Right lobe of liver (tissue), 6 donors: ENCODE data around the gene PCDHB11. TPM values are rescaled to one million over a fixed set of nuclear protein-coding genes. Genes with fewer than 3 reads are reported as not detected.
"Not testable (repeated sequence)": the region's sequence is repeated elsewhere in the genome, so short reads cannot be mapped to it uniquely, and the experiment has no call there.

Experiments
- ATAC-seq, 4 donors: fragments of 200-7000 bp; cut with Tn5 transposase; one replicate each; pipeline ENCODE4 v1.9.1; 2020; ENCODE audit warnings: mild to moderate bottlenecking in 4 of 4, moderate library complexity in 4 of 4
- DNase-seq, 3 donors: peaks; one replicate each; pipeline ENCODE4 v3.0.0-alpha.2; 2020
- H3K27ac ChIP-seq, 3 donors: fragments of 200-600 bp; one replicate each; pipeline ENCODE4 v1.8.0; 2022
- H3K27me3 ChIP-seq, 2 donors: fragments of 200-600 bp; one replicate each; pipeline ENCODE4 v1.8.0; 2022
- H3K36me3 ChIP-seq, 4 donors: fragments of 200-600 bp; sonication (generic) in 1 of 4; one replicate each; pipeline versions ENCODE4 v1.5.1 to v1.8.0; 2017 to 2022; ENCODE audit warnings: control low read depth in 1 of 4
- H3K4me1 ChIP-seq, 4 donors: fragments of 200-600 bp; sonication (generic) in 1 of 4; one replicate each; pipeline versions ENCODE4 v1.5.1 to v1.8.0; 2017 to 2022; ENCODE audit warnings: control low read depth in 1 of 4
- H3K4me3 ChIP-seq, 3 donors: fragments of 200-600 bp; one replicate each; pipeline ENCODE4 v1.8.0; 2022
- H3K9me3 ChIP-seq, 4 donors: fragments of 200-600 bp; sonication (generic) in 1 of 4; one replicate each; pipeline versions ENCODE4 v1.5.1 to v1.8.0; 2017 to 2022; ENCODE audit warnings: control low read depth in 1 of 4
- CTCF ChIP-seq, 4 donors: fragments of 200-600 bp in 3 of 4; fragments of 450-650 bp in 1 of 4; IDR thresholded peaks; one replicate each; pipeline versions ENCODE4 v1.5.1 to v1.8.0; 2016 to 2022; ENCODE audit warnings: antibody characterized with exemption in 4 of 4, mild to moderate bottlenecking in 2 of 4
- POLR2A ChIP-seq: fragments of 450-650 bp; IDR thresholded peaks from one replicate; pipeline ENCODE4 v1.6.1; 2017; ENCODE audit warnings: antibody characterized with exemption, mild to moderate bottlenecking
- WGBS: methylation state at CpG from one replicate; pipeline ENCODE4 v1.1.6; 2018; ENCODE audit warnings: low coverage, low lambda C conversion rate; ENCODE audit not compliant: insufficient coverage; ENCODE audit errors: missing lambda C conversion rate; 5-methylcytosine and 5-hydroxymethylcytosine counted together
- intact Hi-C, 2 donors: fragments of 100-400 bp; cut with DNase I; formaldehyde crosslinking; loops; one replicate each; pipeline versions ENCODE4 v1.11.2 to v1.14.1; 2022
- long read RNA-seq: library from polyadenylated mRNA; unstranded; transcript quantifications from one replicate; pipeline ENCODE4 v2.0.0, GENCODE V29; 2019
- total RNA-seq, 6 experiments: library from RNA; depleted of rRNA in 2 of 6; stranded (reverse); fragments of >200 nt in 2 of 6; fragmentation: NEBNext Ultra II Directional in 3 of 6; extraction: Animal tissue kit (Norgen Biotek cat#: 25700) in 3 of 6; gene quantifications; one replicate each; pipeline versions ENCODE4 v1.1.0 to v1.2.4, GENCODE V29; 2016 to 2023
- donor health status: DM: no; HTN: yes; CAD: no.
- donor health status: DM: no; HTN: no; CAD: no.
- donor health status: DM: no; HTN: no; CAD: no.
- donor health status: DM: no; HTN: yes; CAD: no.
- donor health status: DM: no; HTN: yes; CAD: no.

PCDHB11 gene
- total RNA-seq: under 1 TPM in 5 of 6 experiments, not detected in 1; 0.06 to 0.44 (median 0.19) TPM
- long read RNA-seq: 0 reads

DNA sequence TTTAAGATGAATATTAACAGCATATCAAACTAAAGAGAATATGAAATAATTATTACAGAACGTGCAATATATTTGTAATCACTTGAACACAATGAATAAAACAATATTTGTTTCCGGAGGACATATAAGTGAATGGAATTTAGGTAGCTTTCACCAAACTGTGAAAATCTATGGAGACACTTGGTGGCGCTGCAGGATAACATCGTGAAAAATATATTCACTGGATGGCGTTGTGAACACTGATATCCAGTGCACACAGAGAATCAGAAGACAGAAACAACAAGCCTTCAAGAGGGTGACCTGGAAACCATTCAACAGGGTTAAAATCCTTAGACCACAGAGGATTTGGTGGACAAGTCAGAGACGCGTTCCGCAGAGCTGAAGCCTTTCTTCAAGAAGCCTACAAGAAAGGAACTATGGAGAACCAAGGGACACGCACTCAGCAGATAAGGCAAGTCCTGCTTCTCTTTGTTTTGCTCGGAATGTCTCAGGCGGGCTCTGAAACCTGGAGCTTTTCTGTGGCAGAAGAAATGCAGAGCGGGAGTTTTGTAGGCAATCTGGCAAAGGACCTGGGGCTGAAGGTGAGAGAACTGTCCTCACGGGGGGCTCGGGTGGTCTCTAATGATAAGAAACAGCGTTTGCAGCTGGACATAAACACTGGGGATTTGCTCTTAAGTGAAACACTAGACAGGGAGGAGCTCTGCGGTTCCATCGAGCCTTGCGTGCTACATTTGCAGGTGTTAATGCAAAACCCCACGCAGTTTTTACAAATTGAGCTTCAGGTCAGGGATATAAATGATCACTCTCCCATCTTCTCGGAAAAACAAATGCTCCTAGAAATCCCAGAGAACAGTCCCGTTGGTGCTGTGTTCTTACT, at the start of gene PCDHB11:
Gene PCDHB11 (plus strand): TSS at position 269 of the 877 bp plus-strand sequence. CDS start 148 bp downstream, at position 417.
- Histone ChIP-seq H3K36me3 (no peaks in the 10 kb centered on the region), H3K9me3 (peaks cover 0 to 14% (median 0%) of the 10 kb centered on the region in 4 donors), H3K4me1 (no peaks in the 10 kb centered on the region), H3K4me3 (no peak within 1 kb of the TSS), H3K27ac (no peak within 1 kb of the TSS), H3K27me3 (peaks cover 0 to 4% of the 10 kb centered on the region in 2 donors)
- WGBS: 25% methylated on average over 21 of the region's 21 CpGs
- intact Hi-C loops: no loop called here
- no peak for DNase-seq
- TF ChIP-seq POLR2A (no peak), CTCF (IDR thresholded peaks at IDR 0.05) (peak in 1 of 4 donors; percentile 5)
- no peak for ATAC-seq

- ATAC-seq: no peak
- no peak for DNase-seq
- Histone ChIP-seq H3K36me3 (no peaks in the 10 kb centered on the region), H3K4me3 (no peak within 1 kb of the TSS), H3K27me3 (peaks cover 0 to 5% of the 10 kb centered on the region in 2 donors), H3K9me3 (no peaks in the 10 kb centered on the region), H3K27ac (no peak within 1 kb of the TSS), H3K4me1 (no peaks in the 10 kb centered on the region)
- intact Hi-C loops: no loop called here
- TF ChIP-seq CTCF (IDR thresholded peaks at IDR 0.05) (peak in 1 of 4 donors; percentile 14), POLR2A (no peak)
- WGBS: 11% methylated on average over 18 of the region's 18 CpGs
Measured at GRCh38 chr5:141149812-141150211, 49.6 kb upstream of the PCDHB11 start, which contains the start of gene PCDHB6. PCDHB6 (plus strand) TSS chr5:141150057; CDS start chr5:141150258, 201 bp downstream.

DNA sequence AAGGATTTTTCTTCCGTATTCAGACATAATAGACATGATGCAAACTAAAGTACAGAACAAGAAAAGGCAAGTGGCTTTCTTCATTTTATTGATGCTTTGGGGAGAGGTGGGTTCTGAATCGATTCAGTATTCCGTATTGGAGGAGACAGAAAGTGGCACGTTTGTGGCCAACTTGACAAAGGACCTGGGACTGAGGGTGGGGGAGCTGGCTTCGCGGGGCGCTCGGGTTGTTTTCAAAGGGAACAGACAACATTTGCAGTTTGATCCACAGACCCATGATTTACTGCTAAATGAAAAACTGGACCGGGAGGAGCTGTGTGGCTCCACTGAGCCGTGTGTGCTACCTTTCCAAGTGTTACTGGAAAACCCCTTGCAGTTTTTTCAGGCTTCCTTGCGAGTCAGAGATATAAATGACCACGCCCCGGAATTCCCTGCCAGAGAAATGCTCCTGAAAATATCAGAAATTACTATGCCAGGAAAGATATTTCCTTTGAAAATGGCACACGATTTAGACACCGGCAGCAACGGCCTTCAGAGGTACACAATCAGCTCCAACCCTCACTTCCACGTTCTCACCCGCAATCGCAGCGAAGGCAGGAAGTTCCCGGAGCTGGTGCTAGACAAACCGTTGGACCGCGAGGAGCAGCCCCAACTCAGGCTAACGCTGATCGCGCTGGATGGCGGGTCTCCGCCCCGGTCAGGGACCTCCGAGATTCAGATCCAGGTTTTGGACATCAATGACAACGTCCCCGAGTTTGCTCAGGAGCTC, 49.0 kb upstream of the PCDHB11 start:
- H3K27ac ChIP-seq: no peak overlapping the region
- H3K4me1 ChIP-seq: no peaks in the 10 kb centered on the region
- no peak for DNase-seq
- ATAC-seq: no peak
- 41% methylated on average over 21 of the region's 33 CpGs for WGBS
- no peaks in the 10 kb centered on the region for H3K36me3 ChIP-seq
- intact Hi-C loops: no loop called here
- peaks cover 0 to 2% of the 10 kb centered on the region in 2 donors for H3K27me3 ChIP-seq
- TF ChIP-seq CTCF (IDR thresholded peaks at IDR 0.05) (no peak), POLR2A (no peak)
- H3K9me3 ChIP-seq: no peaks in the 10 kb centered on the region
- H3K4me3 ChIP-seq: no peak overlapping the region

DNA sequence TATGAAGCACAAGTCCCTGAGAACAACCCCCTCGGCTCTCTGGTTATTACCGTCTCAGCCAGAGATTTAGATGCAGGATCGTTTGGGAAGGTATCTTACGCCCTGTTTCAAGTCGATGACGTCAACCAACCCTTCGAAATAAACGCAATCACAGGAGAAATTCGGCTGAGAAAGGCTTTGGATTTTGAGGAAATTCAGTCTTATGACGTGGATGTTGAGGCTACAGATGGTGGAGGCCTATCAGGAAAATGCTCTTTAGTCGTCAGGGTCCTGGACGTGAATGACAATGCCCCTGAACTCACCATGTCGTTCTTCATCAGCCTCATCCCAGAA, 48.5 kb upstream of the PCDHB11 start:
- Histone ChIP-seq H3K4me1 (no peaks in the 10 kb centered on the region), H3K27me3 (no peaks in the 10 kb centered on the region), H3K9me3 (no peaks in the 10 kb centered on the region), H3K27ac (no peak overlapping the region), H3K4me3 (no peak overlapping the region), H3K36me3 (no peaks in the 10 kb centered on the region)
- TF ChIP-seq CTCF (IDR thresholded peaks at IDR 0.05) (no peak), POLR2A (no peak)
- intact Hi-C loops: no loop called here
- ATAC-seq (no peak), DNase-seq (no peak)
- WGBS: 15% methylated on average over 13 of the region's 13 CpGs

DNA sequence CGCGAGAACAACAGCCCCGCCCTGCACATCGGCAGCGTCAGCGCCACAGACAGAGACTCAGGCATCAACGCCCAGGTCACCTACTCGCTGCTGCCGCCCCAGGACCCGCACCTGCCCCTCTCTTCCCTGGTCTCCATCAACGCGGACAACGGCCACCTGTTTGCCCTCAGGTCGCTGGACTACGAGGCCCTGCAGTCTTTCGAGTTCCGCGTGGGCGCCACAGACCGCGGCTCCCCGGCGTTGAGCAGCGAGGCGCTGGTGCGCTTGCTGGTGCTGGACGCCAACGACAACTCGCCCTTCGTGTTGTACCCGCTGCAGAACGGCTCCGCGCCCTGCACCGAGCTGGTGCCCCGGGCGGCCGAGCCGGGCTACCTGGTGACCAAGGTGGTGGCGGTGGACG, 47.8 kb upstream of the PCDHB11 start:
- 24% methylated on average over 12 of the region's 41 CpGs for WGBS
- H3K4me3 ChIP-seq, intact Hi-C loops, H3K27me3 ChIP-seq, ATAC-seq, H3K27ac ChIP-seq, H3K4me1 ChIP-seq, DNase-seq, H3K9me3 ChIP-seq, H3K36me3 ChIP-seq: not testable (repeated sequence)

- ATAC-seq, intact Hi-C loops, H3K9me3 ChIP-seq, H3K27ac ChIP-seq, H3K4me1 ChIP-seq, H3K4me3 ChIP-seq, H3K27me3 ChIP-seq, H3K36me3 ChIP-seq, DNase-seq: not testable (repeated sequence)
- WGBS: 20% methylated on average over 14 of the region's 36 CpGs
Measured at GRCh38 chr5:141152096-141152495, 47.3 kb upstream of the PCDHB11 start.
